Non-pigmented ciliary epithelial cell (primary cell): ENCODE measurements around the gene FREY1.

ENCODE experiments used
- DNase-seq: peaks from one replicate; pipeline ENCODE4 v3.0.0-alpha.2; 2010; ENCODE audit warnings: low read depth

The FREY1 gene

GRCh38 chr11:45870706-45871105 lies 36.4 kb downstream of the FREY1 start:
- DNase-seq = no peak

GRCh38 chr11:45869551-45869950 lies 37.5 kb downstream of the FREY1 start:
- DNase-seq = no peak

- DNase-seq = no peak
These were observed 43.0 kb downstream of the FREY1 start for GRCh38 chr11:45864041-45864440.

- no peak for DNase-seq
These were observed 46.1 kb downstream of the FREY1 start for GRCh38 chr11:45860764-45861510.

GRCh38 chr11:45860348-45860747 lies 46.7 kb downstream of the FREY1 start:
- no peak for DNase-seq

GRCh38 chr11:45859661-45860140 lies 47.4 kb downstream of the FREY1 start:
- peak; percentile 69 for DNase-seq

GRCh38 chr11:45858751-45859398 lies 48.2 kb downstream of the FREY1 start:
- DNase-seq = no peak

GRCh38 chr11:45857961-45858474 lies 49.1 kb downstream of the FREY1 start:
- DNase-seq = peak; percentile 57
